ENCODE measurements around the gene OGA. TPM values are rescaled to one million over a fixed set of nuclear protein-coding genes. Genes with fewer than 3 reads are reported as not detected.

OGA gene
- total and polyA plus RNA-seq, 2 experiments from 2014 or later: 46.1 to 76.8 TPM

DNA sequence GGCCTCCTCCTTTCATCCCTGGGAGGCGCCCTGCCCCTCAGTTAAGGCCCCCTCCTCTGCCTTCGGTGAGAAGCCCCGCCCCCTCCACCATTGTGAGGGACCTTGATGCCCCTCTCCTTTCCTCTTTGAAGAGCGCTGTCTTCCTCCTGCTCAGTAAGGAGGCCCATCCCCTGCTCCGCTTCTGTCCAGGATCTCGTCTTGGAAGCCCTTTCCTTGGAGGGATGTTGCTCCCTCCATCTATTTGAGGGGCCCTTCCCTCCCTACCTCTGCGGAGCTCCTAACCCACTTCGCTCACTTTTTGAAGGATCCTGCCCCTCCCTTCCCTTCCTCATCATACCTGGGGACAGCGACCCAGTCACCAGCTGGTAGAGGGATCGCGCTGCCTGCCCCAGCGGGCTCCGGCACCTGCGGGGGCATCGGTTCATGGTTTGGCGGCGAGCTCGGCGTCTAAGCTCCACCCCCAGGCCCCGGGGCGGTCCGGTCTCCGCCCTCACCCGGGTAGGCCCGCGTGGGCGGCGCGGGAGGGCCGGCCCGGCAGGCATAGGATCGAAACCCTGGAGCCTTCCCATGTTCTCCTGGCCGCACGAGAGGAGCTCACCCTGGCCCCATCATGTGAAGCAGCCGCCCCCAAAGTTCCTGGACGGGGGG is 21.3 kb upstream of the OGA start:
- no peaks in the 10 kb centered on the region for H3K9me3 ChIP-seq (ENCODE audit: low read depth)
- peak; percentile 72 for DNase-seq (ENCODE audit: low spot score)
- H3K79me2 ChIP-seq: no peaks in the 10 kb centered on the region
- peaks cover 6% of the 10 kb centered on the region for H3K27me3 ChIP-seq
- TF ChIP-seq EZH2phosphoT487 (IDR thresholded peaks at IDR 0.05; ENCODE audit: low read depth, severe bottlenecking, unreplicated experiment): no peak
- TF ChIP-seq, protein P1, sequence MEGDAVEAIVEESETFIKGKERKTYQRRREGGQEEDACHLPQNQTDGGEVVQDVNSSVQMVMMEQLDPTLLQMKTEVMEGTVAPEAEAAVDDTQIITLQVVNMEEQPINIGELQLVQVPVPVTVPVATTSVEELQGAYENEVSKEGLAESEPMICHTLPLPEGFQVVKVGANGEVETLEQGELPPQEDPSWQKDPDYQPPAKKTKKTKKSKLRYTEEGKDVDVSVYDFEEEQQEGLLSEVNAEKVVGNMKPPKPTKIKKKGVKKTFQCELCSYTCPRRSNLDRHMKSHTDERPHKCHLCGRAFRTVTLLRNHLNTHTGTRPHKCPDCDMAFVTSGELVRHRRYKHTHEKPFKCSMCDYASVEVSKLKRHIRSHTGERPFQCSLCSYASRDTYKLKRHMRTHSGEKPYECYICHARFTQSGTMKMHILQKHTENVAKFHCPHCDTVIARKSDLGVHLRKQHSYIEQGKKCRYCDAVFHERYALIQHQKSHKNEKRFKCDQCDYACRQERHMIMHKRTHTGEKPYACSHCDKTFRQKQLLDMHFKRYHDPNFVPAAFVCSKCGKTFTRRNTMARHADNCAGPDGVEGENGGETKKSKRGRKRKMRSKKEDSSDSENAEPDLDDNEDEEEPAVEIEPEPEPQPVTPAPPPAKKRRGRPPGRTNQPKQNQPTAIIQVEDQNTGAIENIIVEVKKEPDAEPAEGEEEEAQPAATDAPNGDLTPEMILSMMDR (IDR thresholded peaks at IDR 0.05; ENCODE audit: poor library complexity): no peak
- TF ChIP-seq EZH2 (IDR thresholded peaks at IDR 0.05; ENCODE audit: borderline replicate concordance): no peak
- H3K4me3 ChIP-seq: no peak overlapping the region
- no peaks in the 10 kb centered on the region for H3K36me3 ChIP-seq (replicated peaks; ENCODE audit: insufficient read depth, low read depth)
- H3K27ac ChIP-seq: no peak overlapping the region
- no peaks in the 10 kb centered on the region for H3K9me2 ChIP-seq (replicated peaks; ENCODE audit: insufficient read depth)
- H3K4me2 ChIP-seq: peak overlapping the region; percentile 90
- WGBS (ENCODE audit: low lambda C conversion rate, missing lambda C conversion rate): 8% methylated on average over 35 of the region's 36 CpGs
- peaks cover 24% of the 10 kb centered on the region for H4K20me1 ChIP-seq (ENCODE audit: insufficient read depth, poor library complexity, severe bottlenecking)
- H3K4me1 ChIP-seq (ENCODE audit: insufficient read depth): peaks cover 18% of the 10 kb centered on the region
- no peak overlapping the region for H2AFZ ChIP-seq

DNA sequence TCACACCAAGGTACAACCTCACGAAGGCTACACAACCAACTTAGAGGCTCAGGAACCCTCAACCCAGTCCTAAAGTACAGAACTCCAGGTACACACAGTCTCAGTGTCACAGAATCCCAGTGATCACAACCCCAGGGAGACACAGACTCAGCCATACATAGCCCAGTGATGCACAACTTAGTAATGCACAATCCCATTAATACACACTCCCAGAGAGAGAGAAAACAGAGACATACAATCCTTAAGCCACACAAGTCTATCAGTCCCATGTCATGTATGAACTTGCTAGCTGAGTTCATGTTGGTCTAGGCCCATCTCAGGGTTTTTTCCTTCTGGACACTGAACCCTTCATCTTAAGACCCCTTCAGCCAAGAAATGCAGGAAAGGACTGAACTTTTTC is 20.8 kb upstream of the OGA start:
- Histone ChIP-seq H4K20me1 (ENCODE audit: insufficient read depth, poor library complexity, severe bottlenecking) (peaks cover 24% of the 10 kb centered on the region), H3K27me3 (peaks cover under 1% of the 10 kb centered on the region), H2AFZ (no peak overlapping the region), H3K4me1 (ENCODE audit: insufficient read depth) (peaks cover 18% of the 10 kb centered on the region), H3K4me2 (peak overlapping the region; percentile 90), H3K9me3 (ENCODE audit: low read depth) (no peaks in the 10 kb centered on the region), H3K36me3 (replicated peaks; ENCODE audit: insufficient read depth, low read depth) (no peaks in the 10 kb centered on the region), H3K4me3 (no peak overlapping the region), H3K9me2 (replicated peaks; ENCODE audit: insufficient read depth) (no peaks in the 10 kb centered on the region), H3K27ac (no peak overlapping the region), H3K79me2 (no peaks in the 10 kb centered on the region)
- 95% methylated on average over 1 of the region's 1 CpG for WGBS (ENCODE audit: low lambda C conversion rate, missing lambda C conversion rate)
- TF ChIP-seq EZH2phosphoT487 (IDR thresholded peaks at IDR 0.05; ENCODE audit: low read depth, severe bottlenecking, unreplicated experiment): no peak
- TF ChIP-seq, protein P1 (IDR thresholded peaks at IDR 0.05; ENCODE audit: poor library complexity): no peak
- TF ChIP-seq EZH2 (IDR thresholded peaks at IDR 0.05; ENCODE audit: borderline replicate concordance): no peak
- no peak for DNase-seq (ENCODE audit: low spot score)

DNA sequence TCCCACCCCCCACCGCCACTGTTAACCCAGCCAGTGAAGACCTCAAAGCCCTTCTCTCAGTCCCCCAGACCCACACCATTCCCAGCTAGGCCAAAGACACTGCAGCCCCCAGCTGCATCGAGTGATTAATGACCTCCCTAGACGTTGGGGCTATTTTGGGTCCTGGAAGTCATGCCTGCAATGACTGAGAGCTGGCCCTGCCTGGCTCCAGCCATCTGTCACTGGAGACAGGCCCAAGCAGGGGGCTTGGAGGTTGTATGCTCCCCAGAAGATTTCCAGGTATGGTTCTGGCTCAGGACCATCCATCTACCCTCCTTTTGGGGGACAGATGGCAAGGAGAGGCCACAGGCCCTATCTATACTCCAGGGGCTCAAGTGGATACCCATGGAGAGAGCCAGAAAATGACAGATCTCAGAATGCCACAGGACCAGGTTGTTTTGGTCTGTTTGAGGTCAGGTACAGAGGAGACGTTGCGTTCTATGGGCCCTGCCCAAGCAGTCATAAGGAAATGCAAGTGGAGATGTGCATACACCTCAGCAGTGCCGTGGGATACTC is 20.2 kb upstream of the OGA start:
- Histone ChIP-seq H3K27me3 (no peaks in the 10 kb centered on the region), H3K9me2 (replicated peaks; ENCODE audit: insufficient read depth) (no peaks in the 10 kb centered on the region), H4K20me1 (ENCODE audit: insufficient read depth, poor library complexity, severe bottlenecking) (peaks cover 24% of the 10 kb centered on the region), H2AFZ (no peak overlapping the region), H3K9me3 (ENCODE audit: low read depth) (no peaks in the 10 kb centered on the region), H3K4me1 (ENCODE audit: insufficient read depth) (peaks cover 18% of the 10 kb centered on the region), H3K27ac (no peak overlapping the region), H3K4me2 (no peak overlapping the region), H3K4me3 (no peak overlapping the region), H3K79me2 (no peaks in the 10 kb centered on the region), H3K36me3 (replicated peaks; ENCODE audit: insufficient read depth, low read depth) (no peaks in the 10 kb centered on the region)
- TF ChIP-seq EZH2 (IDR thresholded peaks at IDR 0.05; ENCODE audit: borderline replicate concordance) (no peak), EZH2phosphoT487 (IDR thresholded peaks at IDR 0.05; ENCODE audit: low read depth, severe bottlenecking, unreplicated experiment) (no peak)
- TF ChIP-seq, protein P1 (IDR thresholded peaks at IDR 0.05; ENCODE audit: poor library complexity): no peak
- no peak for DNase-seq (ENCODE audit: low spot score)
- 84% methylated on average over 6 of the region's 6 CpGs for WGBS (ENCODE audit: low lambda C conversion rate, missing lambda C conversion rate)
